OCI-M2 (cell line): ENCODE results near the gene SFXN2.
"Not testable (repeated sequence)": the region's sequence is repeated elsewhere in the genome, so short reads cannot be mapped to it uniquely, and the experiment has no call there.

Experiments used
- DNase-seq: peaks from one replicate; lab custom pipeline; 2025; ENCODE audit not compliant: unreplicated experiment; lab: John Stamatoyannopoulos, UW

The SFXN2 gene

GRCh38 chr10:102714621-102715455, at the start of gene SFXN2:
Gene SFXN2 (plus strand): TSS chr10:102714636. CDS start chr10:102726637, 12,001 bp downstream.
- DNase-seq = no peak

GRCh38 chr10:102665904-102666509, 48.4 kb upstream of the SFXN2 start:
- DNase-seq = no peak

- not testable (repeated sequence) for DNase-seq
Observed at GRCh38 chr10:102667411-102667810, 47.0 kb upstream of the SFXN2 start.

GRCh38 chr10:102668326-102669107, 45.9 kb upstream of the SFXN2 start:
- no peak for DNase-seq

- no peak for DNase-seq
Observed at GRCh38 chr10:102669206-102670064, 45.0 kb upstream of the SFXN2 start.

- no peak for DNase-seq
Observed at GRCh38 chr10:102670065-102670670, 44.3 kb upstream of the SFXN2 start.

- no peak for DNase-seq
Observed at GRCh38 chr10:102670871-102671434, 43.5 kb upstream of the SFXN2 start.

GRCh38 chr10:102673236-102673818, 41.1 kb upstream of the SFXN2 start:
- no peak for DNase-seq

GRCh38 chr10:102673819-102674511, 40.5 kb upstream of the SFXN2 start:
- DNase-seq = no peak

- no peak for DNase-seq
Observed at GRCh38 chr10:102674566-102674965, 39.9 kb upstream of the SFXN2 start.

- no peak for DNase-seq
Observed at GRCh38 chr10:102675011-102675665, 39.3 kb upstream of the SFXN2 start.

- no peak for DNase-seq
Observed at GRCh38 chr10:102675666-102676533, 38.5 kb upstream of the SFXN2 start.

- DNase-seq = no peak
Observed at GRCh38 chr10:102676534-102677315, 37.7 kb upstream of the SFXN2 start.

- DNase-seq = no peak
Observed at GRCh38 chr10:102677331-102678067, 36.9 kb upstream of the SFXN2 start.

- DNase-seq = no peak
Observed at GRCh38 chr10:102678068-102678400, 36.4 kb upstream of the SFXN2 start.

- no peak for DNase-seq
Observed at GRCh38 chr10:102678842-102679289, 35.6 kb upstream of the SFXN2 start.
